T-helper 1 cell treated with Interleukin-12 subunit alpha and Interleukin-12 subunit beta and Interleukin-4 antibody, amounts not matched to agents 30 ng/mL and 1 ng/mL, for 36 hours (primary cell): Measurements from ENCODE around the gene SPOCK2. TPM values are rescaled to one million over a fixed set of nuclear protein-coding genes. Genes with fewer than 3 reads are reported as not detected.
"Not testable (repeated sequence)": the region's sequence is repeated elsewhere in the genome, so short reads cannot be mapped to it uniquely, and the experiment has no call there.

ENCODE experiments used
- intact Hi-C: fragments of 100-400 bp; cut with micrococcal nuclease; formaldehyde crosslinking; loops from one replicate; pipeline ENCODE4 v1.15.1; 2024
- total RNA-seq: library from RNA; stranded (reverse); gene quantifications from 2 replicates; pipeline ENCODE4 v1.2.3, GENCODE V29; 2022

Gene SPOCK2
- total RNA-seq, 1 donor from 2014 or later = 344 TPM

DNA sequence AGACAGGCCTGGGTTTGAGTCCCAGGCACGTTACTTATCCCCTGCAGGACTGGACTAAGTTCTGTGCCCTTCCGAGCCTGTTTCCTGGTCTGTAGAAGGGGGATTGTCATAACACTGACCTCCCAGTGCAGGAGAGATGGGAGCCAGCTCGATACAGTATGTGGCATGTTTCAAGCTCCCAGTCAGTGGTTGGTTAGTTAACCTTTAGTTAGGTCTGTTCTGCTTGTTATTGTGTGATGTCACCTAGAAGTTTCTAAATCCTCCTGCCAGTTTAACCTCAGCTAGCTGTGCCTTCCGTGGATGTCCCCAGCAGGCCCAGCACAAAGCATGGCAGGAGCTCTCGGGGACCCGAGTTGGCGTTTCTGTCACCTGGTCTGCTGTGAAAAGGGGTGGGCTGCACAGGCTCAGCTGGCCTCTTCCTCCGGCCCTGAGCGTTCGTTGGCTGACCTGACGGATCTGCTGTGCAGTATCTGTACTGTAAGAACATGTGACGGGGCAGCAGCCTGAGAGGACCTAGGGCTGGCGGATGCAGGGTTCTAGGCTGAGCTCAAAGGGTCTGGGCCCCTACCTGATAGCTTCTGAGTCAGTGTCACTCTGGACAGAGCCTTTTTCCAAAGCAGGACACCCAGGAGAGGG is 53.0 kb downstream of the SPOCK2 start:
- intact Hi-C loops = no loop called here

DNA sequence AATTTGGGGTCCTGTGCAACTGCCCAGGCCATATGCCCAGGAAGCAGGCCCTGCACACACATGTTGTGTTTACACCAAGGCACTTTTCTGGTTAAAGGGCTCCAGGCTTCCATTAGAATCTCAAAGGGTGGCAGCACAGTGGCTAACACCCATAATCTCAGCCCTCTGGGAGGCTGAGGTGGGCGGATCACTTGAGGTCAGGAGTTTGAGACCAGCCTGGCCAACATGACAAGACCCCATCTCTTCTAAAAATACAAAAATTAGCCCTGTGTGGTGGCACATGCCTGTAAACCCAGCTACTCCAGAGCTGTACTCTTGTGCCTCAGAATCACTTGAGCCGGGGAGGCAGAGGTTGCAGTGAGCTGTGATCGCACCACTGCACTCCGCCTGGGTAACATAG is 53.6 kb downstream of the SPOCK2 start:
- intact Hi-C loops = no loop called here

GRCh38 chr10:72034040-72034499 is 54.3 kb downstream of the SPOCK2 start:
- intact Hi-C loops = no loop called here

- intact Hi-C loops = not testable (repeated sequence)
Observed at GRCh38 chr10:72032409-72033162, 55.8 kb downstream of the SPOCK2 start.

- intact Hi-C loops = no loop called here
Observed at GRCh38 chr10:72031706-72032105, 56.6 kb downstream of the SPOCK2 start.

DNA sequence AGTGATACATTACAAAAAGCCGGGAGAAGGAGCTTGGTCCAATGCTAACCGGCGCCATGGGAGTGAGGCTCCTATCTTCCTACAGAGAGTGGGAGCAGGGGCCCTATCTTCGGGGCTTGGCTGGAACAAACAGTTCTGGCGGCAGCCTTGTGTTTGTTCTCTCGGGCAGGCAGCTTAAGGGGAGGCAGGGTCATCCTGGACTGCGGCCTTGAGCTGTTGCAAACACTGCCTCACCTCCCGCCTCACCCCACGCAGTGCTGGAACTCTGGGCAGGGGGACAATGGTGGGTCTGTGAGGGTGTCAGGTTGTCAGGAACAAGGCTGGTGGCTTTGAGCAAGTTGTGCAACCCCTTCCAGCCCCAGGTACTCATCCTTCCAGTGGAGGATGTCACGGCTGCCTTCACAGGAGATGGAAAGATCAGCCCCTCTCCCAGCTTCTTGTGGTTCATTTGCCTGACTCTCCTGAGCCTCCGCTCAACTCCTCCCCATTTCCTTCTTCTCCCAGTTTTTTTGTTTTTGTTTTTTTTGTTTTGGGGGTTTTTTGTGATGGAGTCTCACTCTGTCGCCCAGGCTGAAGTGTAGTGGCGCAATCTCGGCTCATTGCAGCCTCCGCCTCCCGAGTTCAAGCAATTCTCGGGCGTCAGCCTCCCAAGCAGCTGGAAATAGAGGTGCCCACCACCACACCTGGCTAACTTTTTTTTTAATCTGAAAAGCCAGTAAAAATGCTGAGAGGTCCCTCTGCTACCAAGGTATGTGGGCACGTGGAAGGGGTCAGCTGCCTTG is 57.4 kb downstream of the SPOCK2 start:
- intact Hi-C loops = no loop called here

DNA sequence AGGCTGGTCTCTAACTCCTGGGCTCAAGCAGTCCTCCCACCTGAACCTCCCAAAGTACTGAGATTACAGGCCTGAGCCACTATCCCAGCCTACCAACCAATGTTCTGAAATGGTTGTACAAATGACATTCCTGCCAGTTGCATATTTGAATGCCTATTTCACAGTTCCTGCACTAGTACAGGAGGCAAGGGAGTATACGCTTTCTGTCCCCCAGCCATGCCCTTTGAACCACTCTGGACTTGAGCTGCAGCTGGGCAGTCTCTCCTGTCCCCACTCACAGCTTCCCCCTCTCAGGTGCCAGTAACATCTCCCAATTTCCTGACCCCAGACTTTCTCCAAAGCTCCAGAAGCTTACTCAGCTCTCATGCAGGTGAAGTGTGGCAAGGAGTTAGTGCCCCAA is 58.9 kb downstream of the SPOCK2 start:
- intact Hi-C loops = no loop called here

GRCh38 chr10:72027498-72027897 is 60.9 kb downstream of the SPOCK2 start:
- intact Hi-C loops = no loop called here

DNA sequence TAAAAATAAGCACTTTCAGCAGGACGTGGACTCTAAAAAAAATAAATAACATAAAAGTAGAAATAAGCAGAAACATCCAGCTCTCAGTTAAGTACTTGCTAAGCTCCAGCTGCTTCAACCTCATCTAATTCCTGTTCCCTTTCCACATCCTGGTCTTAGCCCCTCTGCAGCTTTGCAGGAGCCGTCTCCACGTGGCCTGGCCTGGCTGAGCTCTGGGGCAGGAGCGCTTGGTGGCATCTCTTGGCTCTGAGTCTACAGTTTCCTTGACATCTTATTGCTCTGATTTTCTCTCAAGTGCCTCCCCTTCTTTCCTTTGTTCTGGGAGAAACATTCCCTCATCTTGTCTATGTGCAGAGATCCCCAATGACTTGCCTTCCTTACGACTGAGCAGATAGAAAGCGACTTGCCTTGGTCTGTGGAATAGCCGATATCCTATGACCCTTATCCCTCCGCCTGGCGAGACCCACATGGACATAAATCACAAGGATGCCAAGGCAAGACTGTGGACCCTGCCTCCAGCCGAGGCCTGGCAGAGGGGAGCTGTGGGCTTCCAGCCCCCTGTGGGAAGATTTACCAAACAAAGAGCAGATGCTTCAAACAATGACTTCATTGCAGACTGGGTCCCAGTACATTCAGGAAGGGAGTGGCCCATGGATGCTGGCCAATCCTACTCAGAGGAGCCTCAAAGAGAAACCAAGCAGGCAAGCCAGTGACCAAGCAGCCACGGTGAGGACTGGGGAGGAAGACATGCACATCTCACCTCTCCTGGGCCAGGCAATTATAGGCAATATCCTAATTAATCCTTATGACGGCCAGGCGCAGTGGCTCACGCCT is 61.9 kb downstream of the SPOCK2 start:
- intact Hi-C loops = no loop called here

DNA sequence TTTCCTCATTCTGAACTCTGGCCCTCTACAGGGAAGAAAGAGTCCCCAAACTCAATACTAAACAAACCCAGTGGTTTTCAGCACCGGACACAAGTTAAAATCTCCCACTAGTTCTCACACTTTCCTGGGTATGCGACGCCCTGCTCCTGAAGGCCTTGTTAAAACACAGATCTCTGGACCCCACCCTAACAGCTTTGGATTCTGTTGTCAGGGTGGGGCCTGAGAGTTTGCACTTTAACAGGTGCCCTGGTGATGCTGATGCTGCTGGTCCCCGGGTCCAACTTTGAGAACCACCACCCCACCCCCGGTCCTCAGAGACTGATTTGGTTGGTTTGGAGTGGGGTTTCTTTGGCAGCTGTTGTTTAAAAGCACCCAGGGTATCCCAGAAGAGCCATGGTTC is 62.5 kb downstream of the SPOCK2 start:
- intact Hi-C loops = no loop called here

DNA sequence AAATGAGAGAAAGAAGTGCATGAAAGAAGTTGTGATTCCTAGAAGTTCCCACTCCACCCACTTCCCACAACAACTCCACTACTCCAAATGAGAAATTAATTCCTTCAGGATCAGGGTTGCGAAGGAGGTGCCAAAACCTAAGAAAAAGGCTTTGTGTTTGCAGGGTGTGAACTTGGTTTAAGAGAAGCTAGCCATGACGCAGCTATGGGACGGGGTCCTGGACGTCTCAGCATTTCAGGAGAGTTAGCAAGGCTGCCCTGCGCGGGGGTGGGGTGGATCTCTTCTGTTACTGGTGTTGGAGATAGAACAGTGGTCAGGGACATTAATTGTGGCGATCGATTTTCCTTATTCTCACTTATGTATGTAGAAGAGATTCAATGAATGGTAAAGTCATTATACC is 63.0 kb downstream of the SPOCK2 start:
- intact Hi-C loops = no loop called here

GRCh38 chr10:72024596-72024995 is 63.8 kb downstream of the SPOCK2 start:
- intact Hi-C loops = no loop called here

DNA sequence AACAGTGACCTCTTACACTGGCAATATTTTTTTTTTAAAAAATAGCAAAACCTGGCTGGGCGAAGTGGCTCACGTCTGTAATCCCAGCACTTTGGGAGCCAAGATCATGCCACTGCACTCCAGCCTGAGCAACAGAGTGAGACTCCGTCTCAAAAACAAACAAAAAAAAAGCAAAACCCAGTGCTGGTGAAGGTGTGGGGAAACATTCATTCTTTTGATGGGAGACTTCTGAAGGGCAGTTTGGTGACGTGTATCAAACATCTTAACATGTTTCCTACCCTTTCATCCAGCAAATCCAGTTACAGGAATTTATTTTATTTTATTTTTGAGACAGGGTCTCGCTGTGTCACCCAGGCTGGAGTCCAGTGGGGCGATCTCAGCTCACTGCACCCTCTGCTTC is 66.1 kb downstream of the SPOCK2 start:
- intact Hi-C loops = no loop called here

DNA sequence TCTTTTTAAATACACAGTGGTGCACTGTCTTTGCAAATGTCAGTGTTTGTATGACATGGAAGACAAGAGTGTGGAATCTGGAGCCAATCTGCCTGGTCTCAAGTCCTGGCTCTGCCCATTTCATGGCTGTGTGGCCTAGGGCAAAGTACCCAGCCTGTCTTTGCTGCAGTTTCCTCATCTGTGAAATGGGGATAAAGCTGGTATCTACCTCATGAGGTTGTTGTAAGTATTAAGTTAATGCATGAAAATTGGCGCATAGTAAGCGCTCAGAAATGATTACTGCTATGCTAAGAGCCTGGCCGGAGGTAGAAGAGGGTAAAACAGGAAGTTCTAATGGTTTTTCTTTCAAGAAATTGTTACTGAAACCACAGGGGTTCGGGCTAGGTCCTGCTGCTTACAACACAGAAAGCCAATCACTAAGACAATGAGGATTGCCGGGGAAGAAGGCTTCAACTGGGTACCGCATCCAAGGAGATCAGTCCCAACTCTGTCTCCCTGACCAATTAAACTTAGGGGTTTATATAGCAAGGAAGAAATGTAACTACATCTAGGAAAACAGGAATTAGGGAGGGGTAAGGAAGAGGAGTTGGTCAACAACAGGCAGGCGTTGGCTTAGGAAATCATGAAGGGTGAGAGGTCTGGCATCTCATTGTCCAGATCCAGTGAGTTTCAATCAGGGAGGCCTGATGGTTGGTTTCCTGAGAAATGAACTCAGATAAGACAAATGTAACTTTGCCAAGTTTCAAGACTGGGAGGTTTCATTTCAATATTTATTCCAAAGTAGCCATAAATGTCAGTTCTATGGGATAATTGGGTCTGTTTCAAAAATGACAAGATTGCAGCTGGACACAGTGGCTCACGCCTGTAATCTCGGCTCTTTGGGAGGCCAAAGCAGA is 67.2 kb downstream of the SPOCK2 start:
- intact Hi-C loops = no loop called here

GRCh38 chr10:72019085-72019876 is 69.1 kb downstream of the SPOCK2 start:
- intact Hi-C loops = no loop called here

DNA sequence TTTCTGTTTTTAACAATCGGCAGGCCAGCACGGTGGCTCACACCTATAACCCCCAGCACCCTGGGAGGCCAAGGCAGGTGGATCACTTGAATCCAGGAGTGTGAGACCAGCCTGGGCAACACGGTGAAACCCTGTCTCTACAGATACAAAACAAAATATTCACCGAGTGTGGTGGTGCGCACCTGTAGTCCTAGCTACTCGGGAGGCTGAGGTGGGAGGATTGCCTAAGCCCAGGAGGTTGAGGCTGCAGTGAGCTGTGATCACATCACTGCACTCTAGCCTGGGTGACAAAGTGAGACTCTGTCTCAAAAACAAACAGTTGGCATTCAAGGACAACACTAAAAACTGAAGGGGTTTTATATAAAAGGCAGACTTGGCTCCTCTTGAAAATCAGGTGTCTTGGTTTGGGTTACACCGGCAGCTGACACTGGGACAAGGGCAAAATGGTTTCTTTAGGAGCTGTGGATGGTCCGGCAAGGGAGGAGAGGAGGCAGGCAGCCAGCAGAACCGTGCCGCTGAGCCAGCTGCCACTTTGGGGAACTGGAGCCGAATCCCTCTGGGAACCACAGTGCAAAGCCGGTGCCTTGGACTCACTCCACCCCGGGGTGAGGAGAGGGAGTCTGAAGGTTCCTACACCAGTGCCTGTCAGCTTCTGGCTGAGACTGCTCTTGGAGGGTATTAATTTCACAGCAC is 71.6 kb downstream of the SPOCK2 start:
- intact Hi-C loops = no loop called here

- intact Hi-C loops = no loop called here
Observed at GRCh38 chr10:72015841-72016240, 72.5 kb downstream of the SPOCK2 start.

GRCh38 chr10:72014785-72015480 is 73.4 kb downstream of the SPOCK2 start:
- intact Hi-C loops = no loop called here
